NB4 (cell line): ENCODE data around the gene SYNGR1.

Experiments
- MYC ChIP-seq: IDR thresholded peaks from 2 replicates; pipeline ENCODE4 v1.6.1; 2011; ENCODE audit warnings: low read depth, low read length
- POLR2A ChIP-seq: IDR thresholded peaks from 2 replicates; pipeline ENCODE4 v1.6.1; 2011; ENCODE audit warnings: mild to moderate bottlenecking; ENCODE audit not compliant: insufficient read length; ENCODE audit errors: extremely low read depth
- TF ChIP-seq, protein P1 (sequence below): IDR thresholded peaks from one replicate; pipeline ENCODE4 v1.5.1; 2012; ENCODE audit warnings: low read depth, low read length
- TF ChIP-seq, protein P2 (sequence below): IDR thresholded peaks from 2 replicates; pipeline ENCODE4 v1.6.1; 2011; ENCODE audit warnings: low read depth, low read length

DNA sequence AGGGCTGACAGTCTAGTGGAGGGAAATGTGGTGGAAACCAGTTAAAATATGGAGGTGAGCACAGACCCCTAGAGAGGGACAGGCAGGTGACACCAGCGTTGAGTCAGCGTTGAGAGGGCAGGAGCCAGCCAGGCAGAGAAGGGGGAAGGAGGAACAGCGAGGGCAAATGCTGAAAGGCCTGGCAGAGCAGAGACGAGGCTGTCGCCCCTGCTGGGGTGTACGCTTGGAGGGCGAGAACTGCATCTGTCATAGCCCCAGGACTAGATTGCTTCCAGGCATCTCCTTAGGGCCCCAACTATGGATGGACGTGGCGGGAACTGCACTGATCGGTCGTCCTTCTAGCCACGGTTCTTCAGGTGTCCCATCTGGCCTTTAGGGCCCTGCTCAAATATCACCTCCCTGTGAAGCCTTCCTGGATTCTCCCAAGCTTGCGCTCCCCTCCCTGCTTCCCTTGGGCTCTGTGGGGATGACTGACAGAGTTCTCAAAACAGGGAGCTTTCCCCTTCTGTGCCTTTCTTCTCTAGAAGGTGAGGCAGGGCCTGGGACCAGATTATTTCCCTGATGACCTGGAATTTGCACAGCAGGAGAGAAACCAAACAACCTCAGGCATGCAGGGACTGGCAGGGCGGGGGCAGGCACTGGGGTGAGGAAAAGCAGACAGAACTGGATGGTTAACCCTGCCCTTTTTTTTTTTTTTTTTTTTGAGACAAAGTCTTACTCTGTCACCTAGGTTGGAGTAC, 11.1 kb downstream of the SYNGR1 start:
- TF ChIP-seq, protein P1, sequence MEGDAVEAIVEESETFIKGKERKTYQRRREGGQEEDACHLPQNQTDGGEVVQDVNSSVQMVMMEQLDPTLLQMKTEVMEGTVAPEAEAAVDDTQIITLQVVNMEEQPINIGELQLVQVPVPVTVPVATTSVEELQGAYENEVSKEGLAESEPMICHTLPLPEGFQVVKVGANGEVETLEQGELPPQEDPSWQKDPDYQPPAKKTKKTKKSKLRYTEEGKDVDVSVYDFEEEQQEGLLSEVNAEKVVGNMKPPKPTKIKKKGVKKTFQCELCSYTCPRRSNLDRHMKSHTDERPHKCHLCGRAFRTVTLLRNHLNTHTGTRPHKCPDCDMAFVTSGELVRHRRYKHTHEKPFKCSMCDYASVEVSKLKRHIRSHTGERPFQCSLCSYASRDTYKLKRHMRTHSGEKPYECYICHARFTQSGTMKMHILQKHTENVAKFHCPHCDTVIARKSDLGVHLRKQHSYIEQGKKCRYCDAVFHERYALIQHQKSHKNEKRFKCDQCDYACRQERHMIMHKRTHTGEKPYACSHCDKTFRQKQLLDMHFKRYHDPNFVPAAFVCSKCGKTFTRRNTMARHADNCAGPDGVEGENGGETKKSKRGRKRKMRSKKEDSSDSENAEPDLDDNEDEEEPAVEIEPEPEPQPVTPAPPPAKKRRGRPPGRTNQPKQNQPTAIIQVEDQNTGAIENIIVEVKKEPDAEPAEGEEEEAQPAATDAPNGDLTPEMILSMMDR, result no peak
- no peak for TF ChIP-seq POLR2A
- TF ChIP-seq, protein P2, sequence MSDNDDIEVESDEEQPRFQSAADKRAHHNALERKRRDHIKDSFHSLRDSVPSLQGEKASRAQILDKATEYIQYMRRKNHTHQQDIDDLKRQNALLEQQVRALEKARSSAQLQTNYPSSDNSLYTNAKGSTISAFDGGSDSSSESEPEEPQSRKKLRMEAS, result no peak
- no peak for TF ChIP-seq MYC
